ENCODE measurements around the gene COL23A1. TPM values are rescaled to one million over a fixed set of nuclear protein-coding genes. Genes with fewer than 3 reads are reported as not detected.

The COL23A1 gene
- polyA plus RNA-seq, 2 donors, result 0.59 to 0.75 TPM

- 86 to 91% methylated on average over 14 to 15 of the region's 15 CpGs for WGBS, 2 donors
- Histone ChIP-seq H3K9me3 (ENCODE audit: control insufficient read depth in 2 of 2, insufficient read depth in 1 of 2, low read depth in 1 of 2, low read length in 1 of 2) (no peaks in the 10 kb centered on the region), H3K27ac (ENCODE audit: low read depth in 2 of 2, low read length in 1 of 2) (no peak overlapping the region), H3K4me1 (ENCODE audit: control insufficient read depth in 2 of 2, insufficient read depth in 2 of 2, low read length in 1 of 2) (peaks cover 0 to 2% of the 10 kb centered on the region in 2 donors), H3K27me3 (ENCODE audit: control insufficient read depth in 1 of 2, insufficient read depth in 2 of 2, low read length in 2 of 2) (no peaks in the 10 kb centered on the region), H3K36me3 (ENCODE audit: control insufficient read depth in 2 of 2, insufficient read depth in 2 of 2, low read length in 1 of 2) (no peaks in the 10 kb centered on the region), H3K4me3 (ENCODE audit: low read depth in 1 of 2, low read length in 2 of 2) (no peak overlapping the region)
These were observed 248.9 kb downstream of the COL23A1 start for GRCh38 chr5:178341091-178341850.

GRCh38 chr5:178340637-178341036 lies 249.6 kb downstream of the COL23A1 start:
- Histone ChIP-seq H3K36me3 (ENCODE audit: control insufficient read depth in 2 of 2, insufficient read depth in 2 of 2, low read length in 1 of 2) (no peaks in the 10 kb centered on the region), H3K4me1 (ENCODE audit: control insufficient read depth in 2 of 2, insufficient read depth in 2 of 2, low read length in 1 of 2) (peaks cover 0 to 2% of the 10 kb centered on the region in 2 donors), H3K27ac (ENCODE audit: low read depth in 2 of 2, low read length in 1 of 2) (no peak overlapping the region), H3K9me3 (ENCODE audit: control insufficient read depth in 2 of 2, insufficient read depth in 1 of 2, low read depth in 1 of 2, low read length in 1 of 2) (no peaks in the 10 kb centered on the region), H3K27me3 (ENCODE audit: control insufficient read depth in 1 of 2, insufficient read depth in 2 of 2, low read length in 2 of 2) (no peaks in the 10 kb centered on the region), H3K4me3 (ENCODE audit: low read depth in 1 of 2, low read length in 2 of 2) (no peak overlapping the region)
- 96 to 97% methylated on average over 9 of the region's 9 CpGs for WGBS, 2 donors

GRCh38 chr5:178340187-178340586 lies 250.0 kb downstream of the COL23A1 start:
- no peaks in the 10 kb centered on the region for H3K36me3 ChIP-seq (ENCODE audit: control insufficient read depth in 2 of 2, insufficient read depth in 2 of 2, low read length in 1 of 2)
- no peak overlapping the region for H3K4me3 ChIP-seq (ENCODE audit: low read depth in 1 of 2, low read length in 2 of 2)
- no peak overlapping the region for H3K27ac ChIP-seq (ENCODE audit: low read depth in 2 of 2, low read length in 1 of 2)
- peaks cover 0 to 2% of the 10 kb centered on the region in 2 donors for H3K4me1 ChIP-seq (ENCODE audit: control insufficient read depth in 2 of 2, insufficient read depth in 2 of 2, low read length in 1 of 2)
- WGBS, 2 donors, result 79 to 86% methylated on average over 7 of the region's 7 CpGs
- no peaks in the 10 kb centered on the region for H3K9me3 ChIP-seq (ENCODE audit: control insufficient read depth in 2 of 2, insufficient read depth in 1 of 2, low read depth in 1 of 2, low read length in 1 of 2)
- no peaks in the 10 kb centered on the region for H3K27me3 ChIP-seq (ENCODE audit: control insufficient read depth in 1 of 2, insufficient read depth in 2 of 2, low read length in 2 of 2)

- Histone ChIP-seq H3K27ac (ENCODE audit: low read depth in 2 of 2, low read length in 1 of 2) (no peak overlapping the region), H3K4me3 (ENCODE audit: low read depth in 1 of 2, low read length in 2 of 2) (no peak overlapping the region), H3K9me3 (ENCODE audit: control insufficient read depth in 2 of 2, insufficient read depth in 1 of 2, low read depth in 1 of 2, low read length in 1 of 2) (no peaks in the 10 kb centered on the region), H3K36me3 (ENCODE audit: control insufficient read depth in 2 of 2, insufficient read depth in 2 of 2, low read length in 1 of 2) (no peaks in the 10 kb centered on the region), H3K4me1 (ENCODE audit: control insufficient read depth in 2 of 2, insufficient read depth in 2 of 2, low read length in 1 of 2) (peaks cover 0 to 2% of the 10 kb centered on the region in 2 donors), H3K27me3 (ENCODE audit: control insufficient read depth in 1 of 2, insufficient read depth in 2 of 2, low read length in 2 of 2) (no peaks in the 10 kb centered on the region)
- 74 to 76% methylated on average over 4 of the region's 4 CpGs for WGBS, 2 donors
These were observed 250.9 kb downstream of the COL23A1 start for GRCh38 chr5:178339272-178339671.

- H3K9me3 ChIP-seq (ENCODE audit: control insufficient read depth in 2 of 2, insufficient read depth in 1 of 2, low read depth in 1 of 2, low read length in 1 of 2), result no peaks in the 10 kb centered on the region
- H3K27ac ChIP-seq (ENCODE audit: low read depth in 2 of 2, low read length in 1 of 2), result no peak overlapping the region
- H3K36me3 ChIP-seq (ENCODE audit: control insufficient read depth in 2 of 2, insufficient read depth in 2 of 2, low read length in 1 of 2), result no peaks in the 10 kb centered on the region
- H3K4me1 ChIP-seq (ENCODE audit: control insufficient read depth in 2 of 2, insufficient read depth in 2 of 2, low read length in 1 of 2), result peaks cover 0 to 2% of the 10 kb centered on the region in 2 donors
- 42 to 65% methylated on average over 2 of the region's 2 CpGs for WGBS, 2 donors
- H3K4me3 ChIP-seq (ENCODE audit: low read depth in 1 of 2, low read length in 2 of 2), result no peak overlapping the region
- H3K27me3 ChIP-seq (ENCODE audit: control insufficient read depth in 1 of 2, insufficient read depth in 2 of 2, low read length in 2 of 2), result no peaks in the 10 kb centered on the region
These were observed 251.4 kb downstream of the COL23A1 start for GRCh38 chr5:178338750-178339144.

GRCh38 chr5:178338126-178338749 lies 252.0 kb downstream of the COL23A1 start:
- WGBS, 2 donors, result 69 to 70% methylated on average over 11 of the region's 11 CpGs
- Histone ChIP-seq H3K27me3 (ENCODE audit: control insufficient read depth in 1 of 2, insufficient read depth in 2 of 2, low read length in 2 of 2) (no peaks in the 10 kb centered on the region), H3K4me1 (ENCODE audit: control insufficient read depth in 2 of 2, insufficient read depth in 2 of 2, low read length in 1 of 2) (peaks cover 0 to 2% of the 10 kb centered on the region in 2 donors)

GRCh38 chr5:178337334-178337741 lies 252.9 kb downstream of the COL23A1 start:
- H3K27me3 ChIP-seq (ENCODE audit: control insufficient read depth in 1 of 2, insufficient read depth in 2 of 2, low read length in 2 of 2), result no peaks in the 10 kb centered on the region
- peaks cover 0 to 3% of the 10 kb centered on the region in 2 donors for H3K4me1 ChIP-seq (ENCODE audit: control insufficient read depth in 2 of 2, insufficient read depth in 2 of 2, low read length in 1 of 2)
- no peak overlapping the region for H3K4me3 ChIP-seq (ENCODE audit: low read depth in 1 of 2, low read length in 2 of 2)
- H3K27ac ChIP-seq (ENCODE audit: low read depth in 2 of 2, low read length in 1 of 2), result no peak overlapping the region
- H3K9me3 ChIP-seq (ENCODE audit: control insufficient read depth in 2 of 2, insufficient read depth in 1 of 2, low read depth in 1 of 2, low read length in 1 of 2), result no peaks in the 10 kb centered on the region
- H3K36me3 ChIP-seq (ENCODE audit: control insufficient read depth in 2 of 2, insufficient read depth in 2 of 2, low read length in 1 of 2), result no peaks in the 10 kb centered on the region
- 74 to 79% methylated on average over 7 of the region's 7 CpGs for WGBS, 2 donors

More at GRCh38 chr5:178338126-178338749, 252.0 kb downstream of the COL23A1 start:
- H3K36me3 ChIP-seq (ENCODE audit: control insufficient read depth in 2 of 2, insufficient read depth in 2 of 2, low read length in 1 of 2), result no peaks in the 10 kb centered on the region
- H3K27ac ChIP-seq (ENCODE audit: low read depth in 2 of 2, low read length in 1 of 2), result no peak overlapping the region
- H3K9me3 ChIP-seq (ENCODE audit: control insufficient read depth in 2 of 2, insufficient read depth in 1 of 2, low read depth in 1 of 2, low read length in 1 of 2), result no peaks in the 10 kb centered on the region
- H3K4me3 ChIP-seq (ENCODE audit: low read depth in 1 of 2, low read length in 2 of 2), result no peak overlapping the region

GRCh38 chr5:178336889-178337288 lies 253.3 kb downstream of the COL23A1 start:
- peaks cover 0 to 7% of the 10 kb centered on the region in 2 donors for H3K4me1 ChIP-seq (ENCODE audit: control insufficient read depth in 2 of 2, insufficient read depth in 2 of 2, low read length in 1 of 2)
- H3K27me3 ChIP-seq (ENCODE audit: control insufficient read depth in 1 of 2, insufficient read depth in 2 of 2, low read length in 2 of 2), result no peaks in the 10 kb centered on the region
- no peak overlapping the region for H3K4me3 ChIP-seq (ENCODE audit: low read depth in 1 of 2, low read length in 2 of 2)
- H3K27ac ChIP-seq (ENCODE audit: low read depth in 2 of 2, low read length in 1 of 2), result no peak overlapping the region
- WGBS, 2 donors, result 55 to 70% methylated on average over 21 of the region's 21 CpGs
- no peaks in the 10 kb centered on the region for H3K9me3 ChIP-seq (ENCODE audit: control insufficient read depth in 2 of 2, insufficient read depth in 1 of 2, low read depth in 1 of 2, low read length in 1 of 2)
- no peaks in the 10 kb centered on the region for H3K36me3 ChIP-seq (ENCODE audit: control insufficient read depth in 2 of 2, insufficient read depth in 2 of 2, low read length in 1 of 2)

GRCh38 chr5:178335302-178336030 lies 254.7 kb downstream of the COL23A1 start:
- Histone ChIP-seq H3K4me3 (ENCODE audit: low read depth in 1 of 2, low read length in 2 of 2) (no peak overlapping the region), H3K27me3 (ENCODE audit: control insufficient read depth in 1 of 2, insufficient read depth in 2 of 2, low read length in 2 of 2) (no peaks in the 10 kb centered on the region)
- 68 to 78% methylated on average over 8 of the region's 8 CpGs for WGBS, 2 donors

More at GRCh38 chr5:178335302-178336030, 254.7 kb downstream of the COL23A1 start:
- Histone ChIP-seq H3K36me3 (ENCODE audit: control insufficient read depth in 2 of 2, insufficient read depth in 2 of 2, low read length in 1 of 2) (no peaks in the 10 kb centered on the region), H3K4me1 (ENCODE audit: control insufficient read depth in 2 of 2, insufficient read depth in 2 of 2, low read length in 1 of 2) (peaks cover 0 to 15% of the 10 kb centered on the region in 2 donors), H3K27ac (ENCODE audit: low read depth in 2 of 2, low read length in 1 of 2) (no peak overlapping the region), H3K9me3 (ENCODE audit: control insufficient read depth in 2 of 2, insufficient read depth in 1 of 2, low read depth in 1 of 2, low read length in 1 of 2) (no peaks in the 10 kb centered on the region)
